GM23338 (cell line): ENCODE results near the gene COL1A1. TPM values are rescaled to one million over a fixed set of nuclear protein-coding genes. Genes with fewer than 3 reads are reported as not detected.

Experiments
- ATAC-seq: fragments of 200-7000 bp; cut with Tn5 transposase; 3 replicates; pipeline ENCODE4 v1.9.1; 2020
- DNase-seq: peaks from one replicate; pipeline ENCODE4 v3.0.0-alpha.2; 2015; ENCODE audit warnings: low spot score
- H2AFZ ChIP-seq: fragments of 200-600 bp; sonication (generic); 2 replicates; pipeline ENCODE4 v1.8.0; 2016; ENCODE audit warnings: antibody characterized with exemption, mild to moderate bottlenecking, moderate library complexity
- H3F3A ChIP-seq: fragments of 200-600 bp; sonication (generic); replicated peaks from 2 replicates; pipeline ENCODE4 v1.8.0; 2017; ENCODE audit warnings: antibody characterized with exemption, mixed run types, low read depth
- H3K27ac ChIP-seq: fragments of 200-600 bp; sonication (generic); 2 replicates; pipeline ENCODE4 v1.6.1; 2016; ENCODE audit warnings: low read depth
- H3K27me3 ChIP-seq: fragments of 200-600 bp; sonication (generic); 2 replicates; pipeline ENCODE4 v1.8.0; 2016; ENCODE audit warnings: mild to moderate bottlenecking, mixed run types, moderate library complexity; ENCODE audit not compliant: insufficient read depth
- H3K36me3 ChIP-seq: fragments of 200-600 bp; sonication (generic); 2 replicates; pipeline ENCODE4 v1.8.0; 2016; ENCODE audit warnings: mild to moderate bottlenecking; ENCODE audit not compliant: insufficient read depth
- H3K4me1 ChIP-seq: fragments of 200-600 bp; sonication (generic); 2 replicates; pipeline ENCODE4 v1.8.0; 2016; ENCODE audit warnings: mild to moderate bottlenecking, moderate library complexity; ENCODE audit not compliant: insufficient read depth
- H3K4me2 ChIP-seq: fragments of 200-600 bp; sonication (generic); 2 replicates; pipeline ENCODE4 v1.7.1; 2017; ENCODE audit warnings: mixed run types
- H3K4me3 ChIP-seq: fragments of 200-600 bp; sonication (generic); 2 replicates; pipeline ENCODE4 v1.6.1; 2016; ENCODE audit warnings: mixed run types
- H3K79me2 ChIP-seq: fragments of 200-600 bp; sonication (generic); replicated peaks from 2 replicates; pipeline ENCODE4 v1.8.0; 2017; ENCODE audit warnings: mild to moderate bottlenecking; ENCODE audit not compliant: insufficient read depth
- H3K9me2 ChIP-seq: fragments of 200-600 bp; sonication (generic); 2 replicates; pipeline ENCODE4 v1.8.0; 2017; ENCODE audit not compliant: insufficient read depth
- H4K20me1 ChIP-seq: fragments of 200-600 bp; sonication (generic); replicated peaks from 2 replicates; pipeline ENCODE4 v1.8.0; 2017; ENCODE audit warnings: mild to moderate bottlenecking; ENCODE audit not compliant: insufficient read depth
- H3K27ac Mint-ChIP-seq: 2 replicates; pipeline ENCODE4 v1.8.0; 2020; ENCODE audit warnings: inconsistent platforms, mild to moderate bottlenecking, moderate library complexity, mixed read lengths
- H3K27me3 Mint-ChIP-seq: 3 replicates; pipeline ENCODE4 v1.8.0; 2022; ENCODE audit warnings: low read depth, mild to moderate bottlenecking, moderate library complexity, mixed read lengths, inconsistent platforms; ENCODE audit not compliant: insufficient read depth, poor library complexity
- H3K36me3 Mint-ChIP-seq: 3 replicates; pipeline ENCODE4 v1.8.0; 2021; ENCODE audit warnings: low read depth, mild to moderate bottlenecking, inconsistent platforms, moderate library complexity, mixed read lengths
- H3K4me1 Mint-ChIP-seq: 3 replicates; pipeline ENCODE4 v1.8.0; 2020; ENCODE audit warnings: mild to moderate bottlenecking, inconsistent platforms, mixed read lengths
- H3K4me3 Mint-ChIP-seq: 3 replicates; pipeline ENCODE4 v1.8.0; 2021; ENCODE audit warnings: moderate library complexity, mild to moderate bottlenecking, inconsistent platforms, mixed read lengths
- H3K9me3 Mint-ChIP-seq: 3 replicates; pipeline ENCODE4 v1.8.0; 2020; ENCODE audit warnings: moderate library complexity, mild to moderate bottlenecking, inconsistent platforms, mixed read lengths
- CTCF ChIP-seq, 2 experiments: fragments of 200-600 bp in 1 of 2; sonication (generic) in 1 of 2; conservative IDR thresholded peaks; 2 replicates each; pipeline versions ENCODE4 v1.5.1 to v1.6.1; 2016 to 2017; ENCODE audit warnings: antibody characterized with exemption in 2 of 2, low read depth in 2 of 2, mild to moderate bottlenecking in 2 of 2, moderate library complexity in 1 of 2
- ETS1 ChIP-seq: IDR thresholded peaks from 2 replicates; pipeline ENCODE4 v1.6.1; 2016; ENCODE audit warnings: antibody characterized with exemption
- EZH2 ChIP-seq: fragments of 200-600 bp; sonication (generic); IDR thresholded peaks from one replicate; pipeline ENCODE4 v1.8.0; 2017; ENCODE audit warnings: antibody characterized with exemption, mild to moderate bottlenecking, low read depth; ENCODE audit not compliant: unreplicated experiment
- JUNB ChIP-seq: IDR thresholded peaks from one replicate; pipeline ENCODE4 v1.6.1; 2016; ENCODE audit warnings: antibody characterized with exemption; ENCODE audit not compliant: unreplicated experiment
- NANOG ChIP-seq: IDR thresholded peaks from 2 replicates; pipeline ENCODE4 v1.6.1; 2016; ENCODE audit warnings: antibody characterized with exemption, borderline replicate concordance
- POLR2AphosphoS5 ChIP-seq: IDR thresholded peaks from 2 replicates; pipeline ENCODE4 v1.6.1; 2016; ENCODE audit warnings: antibody characterized with exemption, low read depth
- ZNF331 ChIP-seq: fragments of 250-450 bp; sonication (Bioruptor Pico); IDR thresholded peaks from 2 replicates; pipeline ENCODE4 v1.5.0; 2020; ENCODE audit warnings: low read depth, mild to moderate bottlenecking, moderate library complexity
- polyA plus RNA-seq: library from polyadenylated mRNA; unstranded; fragments of >200 nt; fragmentation: Nextera tagmentation; extraction: Ambion mirVana; gene quantifications from 2 replicates; pipeline ENCODE4 v1.2.1, GENCODE V29; 2016
- total RNA-seq: library from RNA; depleted of rRNA; stranded (reverse); fragments of >200 nt; shearing (Covaris generic); gene quantifications from 2 replicates; pipeline ENCODE4 v1.2.3, GENCODE V29; 2014
- TF ChIP-seq, protein P1 (sequence below): fragments of 250-450 bp; sonication (Bioruptor Pico); IDR thresholded peaks from 2 replicates; pipeline ENCODE4 v1.5.0; 2020; ENCODE audit warnings: mild to moderate bottlenecking, moderate library complexity

Gene COL1A1
- total and polyA plus RNA-seq, 2 experiments from 2014 or later: 21.2 to 34.3 TPM

- TF ChIP-seq JUNB (no peak), ZNF331 (CRISPR knock-in tag) (no peak), NANOG (no peak), EZH2 (no peak), POLR2AphosphoS5 (no peak), ETS1 (no peak), CTCF (conservative IDR thresholded peaks at IDR 0.05; ENCODE audit: low read depth in 2 of 2) (peak; percentile 65 to 80)
- TF ChIP-seq, protein P1, sequence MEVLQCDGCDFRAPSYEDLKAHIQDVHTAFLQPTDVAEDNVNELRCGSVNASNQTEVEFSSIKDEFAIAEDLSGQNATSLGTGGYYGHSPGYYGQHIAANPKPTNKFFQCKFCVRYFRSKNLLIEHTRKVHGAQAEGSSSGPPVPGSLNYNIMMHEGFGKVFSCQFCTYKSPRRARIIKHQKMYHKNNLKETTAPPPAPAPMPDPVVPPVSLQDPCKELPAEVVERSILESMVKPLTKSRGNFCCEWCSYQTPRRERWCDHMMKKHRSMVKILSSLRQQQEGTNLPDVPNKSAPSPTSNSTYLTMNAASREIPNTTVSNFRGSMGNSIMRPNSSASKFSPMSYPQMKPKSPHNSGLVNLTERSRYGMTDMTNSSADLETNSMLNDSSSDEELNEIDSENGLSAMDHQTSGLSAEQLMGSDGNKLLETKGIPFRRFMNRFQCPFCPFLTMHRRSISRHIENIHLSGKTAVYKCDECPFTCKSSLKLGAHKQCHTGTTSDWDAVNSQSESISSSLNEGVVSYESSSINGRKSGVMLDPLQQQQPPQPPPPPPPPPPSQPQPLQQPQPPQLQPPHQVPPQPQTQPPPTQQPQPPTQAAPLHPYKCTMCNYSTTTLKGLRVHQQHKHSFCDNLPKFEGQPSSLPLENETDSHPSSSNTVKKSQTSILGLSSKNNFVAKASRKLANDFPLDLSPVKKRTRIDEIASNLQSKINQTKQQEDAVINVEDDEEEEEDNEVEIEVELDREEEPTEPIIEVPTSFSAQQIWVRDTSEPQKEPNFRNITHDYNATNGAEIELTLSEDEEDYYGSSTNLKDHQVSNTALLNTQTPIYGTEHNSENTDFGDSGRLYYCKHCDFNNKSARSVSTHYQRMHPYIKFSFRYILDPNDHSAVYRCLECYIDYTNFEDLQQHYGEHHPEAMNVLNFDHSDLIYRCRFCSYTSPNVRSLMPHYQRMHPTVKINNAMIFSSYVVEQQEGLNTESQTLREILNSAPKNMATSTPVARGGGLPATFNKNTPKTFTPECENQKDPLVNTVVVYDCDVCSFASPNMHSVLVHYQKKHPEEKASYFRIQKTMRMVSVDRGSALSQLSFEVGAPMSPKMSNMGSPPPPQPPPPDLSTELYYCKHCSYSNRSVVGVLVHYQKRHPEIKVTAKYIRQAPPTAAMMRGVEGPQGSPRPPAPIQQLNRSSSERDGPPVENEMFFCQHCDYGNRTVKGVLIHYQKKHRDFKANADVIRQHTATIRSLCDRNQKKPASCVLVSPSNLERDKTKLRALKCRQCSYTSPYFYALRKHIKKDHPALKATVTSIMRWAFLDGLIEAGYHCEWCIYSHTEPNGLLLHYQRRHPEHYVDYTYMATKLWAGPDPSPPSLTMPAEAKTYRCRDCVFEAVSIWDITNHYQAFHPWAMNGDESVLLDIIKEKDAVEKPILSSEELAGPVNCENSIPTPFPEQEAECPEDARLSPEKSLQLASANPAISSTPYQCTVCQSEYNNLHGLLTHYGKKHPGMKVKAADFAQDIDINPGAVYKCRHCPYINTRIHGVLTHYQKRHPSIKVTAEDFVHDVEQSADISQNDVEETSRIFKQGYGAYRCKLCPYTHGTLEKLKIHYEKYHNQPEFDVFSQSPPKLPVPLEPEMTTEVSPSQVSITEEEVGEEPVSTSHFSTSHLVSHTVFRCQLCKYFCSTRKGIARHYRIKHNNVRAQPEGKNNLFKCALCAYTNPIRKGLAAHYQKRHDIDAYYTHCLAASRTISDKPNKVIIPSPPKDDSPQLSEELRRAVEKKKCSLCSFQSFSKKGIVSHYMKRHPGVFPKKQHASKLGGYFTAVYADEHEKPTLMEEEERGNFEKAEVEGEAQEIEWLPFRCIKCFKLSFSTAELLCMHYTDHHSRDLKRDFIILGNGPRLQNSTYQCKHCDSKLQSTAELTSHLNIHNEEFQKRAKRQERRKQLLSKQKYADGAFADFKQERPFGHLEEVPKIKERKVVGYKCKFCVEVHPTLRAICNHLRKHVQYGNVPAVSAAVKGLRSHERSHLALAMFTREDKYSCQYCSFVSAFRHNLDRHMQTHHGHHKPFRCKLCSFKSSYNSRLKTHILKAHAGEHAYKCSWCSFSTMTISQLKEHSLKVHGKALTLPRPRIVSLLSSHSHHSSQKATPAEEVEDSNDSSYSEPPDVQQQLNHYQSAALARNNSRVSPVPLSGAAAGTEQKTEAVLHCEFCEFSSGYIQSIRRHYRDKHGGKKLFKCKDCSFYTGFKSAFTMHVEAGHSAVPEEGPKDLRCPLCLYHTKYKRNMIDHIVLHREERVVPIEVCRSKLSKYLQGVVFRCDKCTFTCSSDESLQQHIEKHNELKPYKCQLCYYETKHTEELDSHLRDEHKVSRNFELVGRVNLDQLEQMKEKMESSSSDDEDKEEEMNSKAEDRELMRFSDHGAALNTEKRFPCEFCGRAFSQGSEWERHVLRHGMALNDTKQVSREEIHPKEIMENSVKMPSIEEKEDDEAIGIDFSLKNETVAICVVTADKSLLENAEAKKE (CRISPR knock-in tag): no peak
- no peaks in the 10 kb centered on the region for H3K9me2 ChIP-seq
- H3K4me3 ChIP-seq: no peak overlapping the region
- Mint-ChIP-seq H3K27me3 (peaks cover 30% of the 10 kb centered on the region), H3K4me3 (peak overlapping the region; percentile 51), H3K36me3 (peaks cover 14% of the 10 kb centered on the region; the same call in 2 of the 3 replicates), H3K27ac (no peak overlapping the region), H3K9me3 (no peaks in the 10 kb centered on the region), H3K4me1 (peaks cover 18% of the 10 kb centered on the region)
- peaks cover 9% of the 10 kb centered on the region; the same call in 1 of the 2 replicates for H3K4me1 ChIP-seq
- H3K27me3 ChIP-seq: peaks cover 22% of the 10 kb centered on the region
- H3K79me2 ChIP-seq: no peaks in the 10 kb centered on the region
- H3K36me3 ChIP-seq: no peaks in the 10 kb centered on the region
- no peak overlapping the region for H3K27ac ChIP-seq
- 0 out of 2 replicates have a peak, but pooled peaks cover 2% of the 10 kb centered on the region for H3F3A ChIP-seq
- H2AFZ ChIP-seq: no peak overlapping the region
- H4K20me1 ChIP-seq: no peaks in the 10 kb centered on the region
- ATAC-seq: no peak
- DNase-seq: peak; percentile 72
- H3K4me2 ChIP-seq: no peak overlapping the region
Observed at GRCh38 chr17:50198026-50198669, 3.3 kb downstream of the COL1A1 start.
